Raji (cell line): ENCODE results near the gene TP53INP2.

Experiments used
- POLR2A ChIP-seq: IDR thresholded peaks from 2 replicates; pipeline ENCODE4 v1.6.1; 2011; ENCODE audit warnings: low read depth, low read length, control low read depth; ENCODE audit not compliant: insufficient read depth

Gene TP53INP2

GRCh38 chr20:34753706-34754461, 49.7 kb downstream of the TP53INP2 start:
- no peak for TF ChIP-seq POLR2A

GRCh38 chr20:34754611-34755010, 50.5 kb downstream of the TP53INP2 start:
- TF ChIP-seq POLR2A = no peak

DNA sequence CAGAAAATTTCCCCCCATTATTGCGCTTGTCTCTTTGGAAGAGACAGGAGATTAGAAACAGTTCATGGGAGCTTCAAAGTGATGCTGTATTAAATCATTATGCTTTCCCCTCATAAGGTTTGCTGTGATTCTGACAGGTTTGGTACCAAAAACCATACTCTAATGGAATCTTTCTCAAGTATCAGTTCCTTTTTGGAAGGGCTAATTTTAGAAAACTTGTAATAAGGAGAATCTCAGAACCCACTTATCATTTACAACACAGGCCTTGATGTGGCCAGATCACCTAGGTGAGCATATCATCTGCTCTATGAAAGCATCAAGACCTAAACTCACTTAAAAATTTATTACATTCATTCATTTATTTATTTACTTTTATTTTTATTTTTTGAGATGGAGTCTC, 51.2 kb downstream of the TP53INP2 start:
- TF ChIP-seq POLR2A = no peak

GRCh38 chr20:34762031-34762555, 57.9 kb downstream of the TP53INP2 start:
- no peak for TF ChIP-seq POLR2A
